ENCODE data around the gene MDH1.
"Not testable (repeated sequence)": the region's sequence is repeated elsewhere in the genome, so short reads cannot be mapped to it uniquely, and the experiment has no call there.

The MDH1 gene

DNA sequence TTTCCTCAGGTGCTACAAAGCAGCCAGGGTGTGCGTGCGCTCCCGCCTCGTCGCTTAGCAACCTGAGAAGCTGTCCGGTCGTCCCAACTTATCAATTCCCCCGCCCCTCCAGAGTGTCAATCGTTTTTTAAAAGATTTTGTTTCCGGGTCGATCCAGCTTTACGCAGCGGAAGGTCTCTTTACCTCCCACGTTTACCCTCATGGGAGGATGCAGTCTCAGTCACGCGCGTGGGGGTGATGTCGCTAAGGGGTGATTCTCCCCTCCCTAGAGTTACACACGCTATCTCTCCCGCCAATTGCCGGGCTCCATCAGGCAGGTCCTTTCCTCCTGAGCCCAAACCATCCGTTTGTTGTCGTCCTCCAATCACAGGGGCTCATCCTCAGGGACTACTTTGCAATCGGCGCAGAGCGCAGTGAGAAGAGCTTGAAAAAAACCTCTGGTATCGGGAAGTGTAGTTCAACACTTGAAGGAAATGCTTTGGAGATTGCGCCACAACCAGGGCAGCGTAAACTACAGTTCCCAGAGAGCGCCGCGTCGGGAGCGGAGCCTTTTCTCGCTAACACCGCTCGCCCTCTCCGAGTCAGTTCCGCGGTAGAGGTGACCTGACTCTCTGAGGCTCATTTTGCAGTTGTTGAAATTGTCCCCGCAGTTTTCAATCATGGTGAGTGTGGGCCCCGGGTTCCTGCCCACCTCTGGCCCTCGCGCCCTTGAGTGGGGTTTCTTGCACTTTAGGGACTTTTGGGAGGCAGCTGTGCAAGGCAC lies at the start of gene MDH1, which contains the start of gene WDPCP:
MDH1 (plus strand) TSS at position 579 of the 763 bp plus-strand sequence; CDS start at position 660, 81 bp downstream.
WDPCP (minus strand) TSS at position 93 of the 763 bp plus-strand sequence. CDS start 206 bp downstream, outside the sequence.
- DNase-seq (ENCODE audit: low spot score), result peak; percentile 87

DNA sequence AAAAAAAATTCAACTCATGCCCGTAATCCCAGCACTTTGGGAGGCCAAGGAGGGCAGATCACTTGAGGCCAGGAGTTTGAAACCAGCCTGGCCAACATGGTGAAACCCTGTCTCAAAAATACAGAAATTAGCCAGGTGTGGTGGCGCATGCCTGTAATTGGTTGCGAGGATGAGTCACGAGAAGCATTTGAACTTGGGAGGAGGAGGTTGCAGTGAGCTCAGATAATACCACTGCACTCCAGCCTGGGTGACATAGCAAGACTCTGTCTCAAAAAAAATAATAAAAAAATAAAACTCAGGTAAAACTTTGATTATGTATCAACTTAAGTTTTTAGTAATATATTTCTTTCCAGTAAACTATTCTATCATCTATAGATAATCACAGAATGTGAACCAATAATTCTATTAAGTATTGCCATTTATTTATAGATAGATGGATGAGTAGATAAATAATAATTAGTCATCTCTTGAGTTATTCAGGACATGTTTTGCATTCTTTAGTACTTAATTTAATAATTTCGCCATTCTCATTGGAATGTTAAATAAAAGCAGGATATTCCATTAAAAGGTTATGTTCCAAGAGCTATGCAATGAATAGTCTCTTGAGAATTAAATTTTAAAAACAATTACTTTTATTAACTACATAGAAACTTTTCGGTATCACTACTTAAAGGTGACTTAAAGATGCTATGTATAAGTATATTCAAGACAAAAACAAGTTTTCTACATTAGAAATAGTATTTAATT lies 49.2 kb upstream of the MDH1 start:
- DNase-seq (ENCODE audit: low spot score), result no peak

DNA sequence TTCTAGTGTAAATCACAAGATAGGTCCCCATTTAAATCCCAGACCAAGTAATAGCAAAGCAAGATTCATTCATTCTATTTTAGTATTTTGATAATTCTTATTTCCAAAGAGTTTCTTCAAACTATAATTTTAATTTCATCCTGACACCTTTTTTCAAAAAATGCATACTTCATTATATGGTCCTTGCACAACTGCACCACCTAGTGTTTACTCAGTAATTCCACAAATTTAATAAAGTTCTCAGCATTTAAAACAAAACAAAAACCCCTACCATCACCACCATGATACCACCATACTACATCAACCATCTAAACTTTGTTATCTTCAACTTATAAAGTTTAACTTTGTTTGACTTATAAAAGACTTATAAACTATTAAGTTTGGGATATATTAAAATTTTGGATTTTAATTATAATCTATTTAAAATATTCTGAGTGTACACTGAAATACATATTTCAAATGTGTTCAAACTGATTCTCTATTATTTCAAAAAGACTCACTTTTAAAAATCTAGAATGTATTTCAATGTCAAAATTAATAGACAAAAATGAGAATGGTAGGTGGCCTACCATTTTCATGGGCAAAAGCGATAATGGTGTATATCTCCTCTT lies 44.6 kb upstream of the MDH1 start:
- peak; percentile 5 for DNase-seq (ENCODE audit: low spot score)

DNA sequence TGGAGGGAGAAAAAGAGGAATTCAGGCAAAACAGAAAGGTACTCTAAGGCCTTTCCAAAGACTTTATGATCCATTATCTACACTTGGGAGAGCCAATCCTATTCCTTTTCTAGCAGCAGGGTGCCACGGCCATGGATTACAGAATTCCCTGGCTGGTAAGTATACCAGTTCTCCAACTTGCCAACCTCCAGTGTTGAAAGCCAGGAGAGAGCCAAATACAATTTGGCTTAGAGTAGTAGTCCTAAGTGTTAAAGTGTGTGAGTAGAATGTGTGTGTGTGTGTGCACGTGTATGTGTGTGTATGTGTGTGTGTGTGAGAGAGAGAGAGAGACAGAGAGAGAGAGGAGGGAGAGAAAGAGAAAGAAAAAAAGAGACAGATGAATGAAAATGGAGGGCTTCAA lies 43.7 kb upstream of the MDH1 start:
- DNase-seq (ENCODE audit: low spot score), result no peak

DNA sequence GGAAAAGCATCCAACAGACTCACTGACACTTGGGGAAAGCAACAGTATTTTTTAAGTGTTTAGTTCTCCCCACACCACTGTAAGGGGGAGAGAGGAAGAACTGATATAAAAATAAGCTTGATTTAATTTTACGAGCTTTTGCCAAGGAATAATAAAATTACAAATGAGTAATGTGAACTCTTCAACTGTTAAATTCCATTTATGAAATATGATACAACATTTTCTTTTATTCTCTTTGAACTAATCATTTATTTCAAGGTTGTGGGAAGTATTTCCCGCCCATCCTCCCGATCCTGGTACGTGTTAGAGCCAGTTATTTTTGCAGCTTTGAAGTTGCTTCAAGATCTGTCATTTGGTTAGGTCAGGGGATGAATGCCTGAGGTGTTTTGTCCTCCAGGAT lies 35.7 kb upstream of the MDH1 start:
- DNase-seq (ENCODE audit: low spot score), result no peak

DNA sequence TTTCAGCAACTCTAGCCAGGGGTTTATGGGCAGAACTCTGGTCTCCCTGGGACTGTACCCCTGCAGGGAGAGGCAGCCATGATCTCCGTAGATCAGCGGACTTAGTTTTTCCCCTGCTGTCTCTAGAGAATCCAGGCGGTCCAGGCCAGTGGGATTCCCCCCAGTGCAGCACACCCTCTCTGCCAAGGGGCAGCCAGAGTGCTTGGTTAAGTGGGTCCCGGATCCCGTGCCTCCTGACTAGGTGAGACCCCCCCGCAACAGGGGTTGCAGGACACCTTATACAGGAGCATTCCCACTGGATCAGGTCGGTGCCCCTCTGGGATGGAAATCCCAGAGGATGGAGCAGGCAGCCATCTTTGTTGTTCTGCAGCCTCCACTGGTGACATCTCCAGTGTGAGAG lies 33.5 kb upstream of the MDH1 start:
- no peak for DNase-seq (ENCODE audit: low spot score)

DNA sequence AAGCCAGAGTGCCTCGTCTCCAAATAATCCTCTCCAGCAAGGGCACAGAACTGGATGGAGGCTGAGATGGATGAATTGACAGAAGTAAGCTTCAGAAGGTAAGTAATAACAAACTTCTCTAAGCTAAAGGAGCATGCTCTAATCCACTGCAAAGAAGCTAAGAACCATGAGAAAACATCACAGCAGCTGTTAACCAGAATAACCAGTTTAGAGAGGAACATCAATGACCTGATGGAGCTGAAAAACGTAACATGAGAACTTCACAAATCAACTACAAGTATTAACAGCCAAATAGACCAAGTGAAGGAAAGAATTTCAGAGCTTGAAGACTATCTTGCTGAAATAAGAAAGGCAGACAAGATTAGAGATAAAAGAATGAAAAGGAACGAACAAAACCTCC lies 32.8 kb upstream of the MDH1 start:
- DNase-seq (ENCODE audit: low spot score), result no peak

DNA sequence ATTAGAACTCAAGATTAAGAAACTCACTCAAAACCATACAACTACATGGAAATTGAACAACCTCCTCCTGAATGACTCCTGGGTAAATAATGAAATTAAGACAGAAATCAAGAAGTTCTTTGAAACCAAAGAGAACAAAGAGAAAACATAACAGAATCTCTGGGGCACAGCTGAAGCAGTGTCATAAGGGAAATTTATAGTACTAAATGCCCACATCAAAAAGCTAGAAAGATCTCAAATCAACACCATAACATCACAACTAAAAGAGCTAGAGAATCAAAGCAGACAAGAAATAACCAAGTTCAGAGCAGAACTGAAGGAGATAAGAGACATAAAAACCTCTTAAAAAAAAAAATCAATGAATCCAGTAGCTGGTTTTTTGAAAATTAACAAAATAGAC lies 30.9 kb upstream of the MDH1 start:
- DNase-seq (ENCODE audit: low spot score), result not testable (repeated sequence)

DNA sequence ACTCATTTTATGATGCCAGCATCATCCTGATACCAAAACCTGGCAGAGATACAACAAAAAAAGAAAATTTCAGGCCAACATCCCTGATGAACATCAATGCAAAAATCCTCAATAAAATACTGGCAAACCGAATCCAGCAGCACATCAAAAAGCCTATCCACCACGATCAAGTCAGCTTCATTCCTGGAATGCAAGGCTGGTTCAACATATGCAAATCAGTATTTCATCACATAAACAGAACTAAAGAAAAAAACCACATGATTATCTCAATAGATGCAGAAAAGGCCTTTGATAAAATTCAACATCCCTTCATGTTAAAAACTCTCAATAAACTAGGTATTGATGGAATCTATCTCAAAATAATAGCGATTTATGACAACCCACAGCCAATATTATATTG lies 29.8 kb upstream of the MDH1 start:
- not testable (repeated sequence) for DNase-seq (ENCODE audit: low spot score)

DNA sequence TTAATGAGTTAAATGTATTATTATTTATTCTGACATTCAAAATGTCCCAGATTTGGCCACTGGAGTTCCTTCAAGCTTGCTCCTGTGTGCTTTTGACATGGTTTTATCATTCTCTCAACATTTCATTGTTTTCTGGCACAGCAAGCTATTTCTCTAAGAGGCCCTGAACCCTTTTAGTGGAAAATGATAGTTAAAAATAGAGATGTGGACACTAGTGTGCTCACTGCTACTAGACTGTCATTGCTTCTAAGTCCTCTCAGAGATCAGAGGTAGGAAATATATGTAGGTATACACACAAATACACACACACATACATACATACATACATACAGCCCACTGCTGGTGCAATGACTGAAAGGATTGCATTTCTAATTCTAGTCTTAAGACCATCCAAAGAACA lies 26.0 kb upstream of the MDH1 start:
- no peak for DNase-seq (ENCODE audit: low spot score)

DNA sequence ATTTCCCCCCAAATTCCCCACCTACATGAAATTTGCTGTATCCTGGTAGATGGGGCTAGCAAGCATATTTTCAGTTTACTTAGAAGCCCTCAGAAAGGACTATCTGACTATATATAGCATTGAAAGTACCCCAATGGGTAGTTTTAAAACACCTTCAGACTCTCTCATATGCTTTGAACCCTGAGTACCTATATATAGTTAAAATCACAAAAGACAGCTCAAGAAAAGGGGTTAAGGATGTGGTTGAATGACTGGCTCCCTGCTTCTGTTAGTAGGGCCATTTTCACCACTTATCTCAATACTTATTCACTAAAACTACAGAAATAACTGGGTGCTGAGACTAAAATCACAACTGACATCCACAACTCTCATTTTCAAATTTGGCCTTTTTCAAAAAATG lies 19.0 kb upstream of the MDH1 start:
- no peak for DNase-seq (ENCODE audit: low spot score)

DNA sequence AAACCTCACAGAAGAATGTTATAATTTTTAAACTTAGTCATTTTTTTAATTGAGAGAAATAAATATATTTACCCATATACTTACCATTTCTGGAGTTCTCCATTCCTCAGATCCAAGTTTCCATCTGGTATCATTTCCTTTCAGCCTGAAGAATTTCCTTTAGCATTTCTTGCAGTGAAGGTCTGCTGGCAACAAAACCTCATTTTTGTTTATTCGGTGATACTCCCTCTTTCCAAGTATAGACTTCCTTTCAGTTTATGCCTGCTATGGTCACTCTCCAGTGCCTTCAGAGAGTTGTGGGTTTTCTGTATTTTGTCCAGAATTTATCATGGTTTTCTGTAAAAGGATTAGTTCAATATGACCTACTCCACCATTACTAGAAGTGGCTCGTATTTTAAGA lies 17.5 kb upstream of the MDH1 start:
- no peak for DNase-seq (ENCODE audit: low spot score)

DNA sequence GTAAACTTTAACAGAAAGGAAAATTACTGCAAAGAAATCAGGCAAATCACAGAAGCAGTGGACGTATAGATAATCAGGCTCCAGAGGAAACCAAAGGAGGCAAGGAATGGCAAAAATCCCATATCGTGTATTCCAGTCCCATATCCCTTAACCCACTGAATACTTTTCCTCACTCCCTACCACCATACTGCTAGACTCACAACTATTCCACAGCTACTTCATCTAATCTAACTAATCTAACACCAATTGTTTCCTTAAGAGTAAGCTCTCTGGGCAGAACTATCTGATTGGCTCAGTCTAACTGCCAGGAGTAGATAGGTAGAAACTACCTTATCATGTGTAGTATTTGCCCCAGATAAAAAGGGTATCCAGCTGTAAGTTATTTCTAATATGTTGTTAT lies 16.8 kb upstream of the MDH1 start:
- DNase-seq (ENCODE audit: low spot score), result no peak

DNA sequence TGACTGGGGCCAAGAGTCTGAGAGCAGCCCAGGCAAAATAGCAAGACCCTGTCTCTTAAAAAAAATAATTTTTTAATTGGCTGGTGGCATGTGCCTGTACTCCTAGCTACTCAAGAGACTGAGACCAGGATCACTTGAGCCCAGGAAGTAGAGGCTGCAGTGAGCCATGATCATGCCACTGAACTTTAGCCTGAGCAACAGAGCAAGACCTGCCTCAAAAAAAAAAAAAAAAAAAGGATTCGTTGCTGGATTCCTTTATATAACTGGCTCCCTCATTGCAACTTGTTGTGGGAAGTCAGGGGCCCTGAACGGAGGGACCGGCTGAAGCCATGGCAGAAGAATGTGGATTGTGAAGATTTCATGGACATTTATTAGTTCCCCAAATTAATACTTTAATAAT lies 15.7 kb upstream of the MDH1 start:
- DNase-seq (ENCODE audit: low spot score), result not testable (repeated sequence)

DNA sequence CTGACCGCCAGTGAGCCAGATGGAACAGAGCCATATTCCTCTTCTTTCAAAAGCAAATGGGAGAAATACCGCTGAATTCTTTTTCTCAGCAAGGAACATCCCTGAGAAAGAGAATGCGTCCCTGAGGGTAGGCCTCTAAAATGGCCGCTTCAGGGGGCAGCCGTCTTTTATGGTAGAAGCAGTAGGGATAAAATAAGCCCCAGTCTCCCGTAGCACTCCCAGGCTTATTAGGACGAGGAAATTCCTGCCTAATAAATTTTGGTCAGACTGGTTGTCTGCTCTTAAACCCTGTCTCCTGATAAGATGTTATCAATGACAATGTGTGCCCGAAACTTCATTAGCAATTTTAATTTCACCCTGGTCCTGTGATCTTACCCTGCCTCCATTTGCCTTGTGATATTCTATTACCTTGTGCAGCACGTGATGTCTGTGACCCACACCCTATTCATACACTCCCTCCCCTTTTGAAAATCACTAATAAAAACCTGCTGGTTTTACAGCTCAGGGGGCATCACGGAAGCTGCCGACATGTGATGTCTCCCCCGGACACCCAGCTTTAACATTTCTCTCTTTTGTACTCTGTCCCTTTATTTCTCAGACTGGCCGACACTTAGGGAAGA lies 14.9 kb upstream of the MDH1 start:
- not testable (repeated sequence) for DNase-seq (ENCODE audit: low spot score)

DNA sequence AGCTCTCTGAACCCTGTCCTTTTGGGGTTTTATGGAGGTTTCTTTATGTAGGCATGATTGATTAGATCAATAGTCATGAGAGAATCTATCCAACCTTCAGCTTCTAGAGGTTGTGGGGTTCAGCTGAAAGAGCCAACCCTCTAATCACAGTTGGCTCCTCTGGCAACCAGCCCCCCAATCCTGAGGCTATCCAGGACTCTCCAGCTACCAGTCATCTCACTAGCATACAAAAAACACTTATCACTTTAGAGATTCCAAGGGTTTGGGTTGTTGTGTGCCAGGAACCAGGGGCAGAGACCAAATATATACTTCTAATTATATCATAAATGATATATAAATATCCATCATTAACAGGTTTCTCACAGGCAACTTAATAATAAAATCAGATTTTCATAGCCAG lies 12.2 kb upstream of the MDH1 start:
- DNase-seq (ENCODE audit: low spot score), result no peak

DNA sequence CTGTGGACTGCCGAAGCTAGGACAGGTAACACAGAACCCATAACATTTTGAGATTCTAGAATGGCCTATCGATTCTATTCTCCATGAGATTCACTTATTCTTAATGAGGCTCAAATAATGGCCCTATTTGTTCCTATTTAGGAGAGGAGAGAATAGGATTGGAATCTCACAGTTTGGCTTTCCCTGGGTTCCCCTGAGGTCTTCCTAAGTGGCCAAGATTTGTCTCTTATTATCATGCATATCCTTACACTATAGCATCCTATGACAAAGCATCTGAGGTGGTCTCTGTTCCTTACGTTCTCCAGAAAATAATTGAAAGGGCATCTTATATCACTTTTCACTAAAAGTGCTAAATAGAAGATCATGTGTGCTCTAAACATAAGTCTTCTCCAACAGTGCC lies 10.0 kb upstream of the MDH1 start:
- no peak for DNase-seq (ENCODE audit: low spot score)

DNA sequence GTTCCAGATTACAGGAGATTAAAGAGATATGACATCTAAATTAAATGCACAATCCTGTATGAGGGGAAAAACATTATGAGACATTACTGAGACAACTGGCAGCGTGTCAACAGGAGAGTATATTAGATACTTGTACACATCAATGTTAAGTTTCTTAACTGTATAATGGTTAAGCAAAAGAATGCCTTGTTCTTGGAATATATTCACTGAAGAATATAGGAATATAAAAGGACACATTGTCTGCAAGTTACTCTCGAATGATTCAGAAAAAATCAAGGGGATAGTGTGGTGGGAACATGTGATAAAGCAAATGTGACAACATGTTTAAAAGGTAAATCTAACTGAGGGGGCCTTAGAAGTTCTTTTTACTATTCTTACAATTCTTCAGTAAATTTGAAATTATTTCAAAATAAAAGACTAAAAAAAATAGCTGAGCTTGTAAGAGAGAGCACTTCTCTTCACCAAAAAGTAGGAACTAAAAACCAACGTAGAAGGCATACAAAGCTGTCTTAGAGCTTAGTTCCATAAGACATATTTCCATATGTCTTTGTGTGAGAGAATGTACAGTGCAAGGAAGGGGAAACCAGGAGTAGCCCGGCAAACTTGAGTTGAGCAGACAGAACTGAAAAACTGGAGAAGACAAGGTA lies 8.0 kb upstream of the MDH1 start:
- no peak for DNase-seq (ENCODE audit: low spot score)

DNA sequence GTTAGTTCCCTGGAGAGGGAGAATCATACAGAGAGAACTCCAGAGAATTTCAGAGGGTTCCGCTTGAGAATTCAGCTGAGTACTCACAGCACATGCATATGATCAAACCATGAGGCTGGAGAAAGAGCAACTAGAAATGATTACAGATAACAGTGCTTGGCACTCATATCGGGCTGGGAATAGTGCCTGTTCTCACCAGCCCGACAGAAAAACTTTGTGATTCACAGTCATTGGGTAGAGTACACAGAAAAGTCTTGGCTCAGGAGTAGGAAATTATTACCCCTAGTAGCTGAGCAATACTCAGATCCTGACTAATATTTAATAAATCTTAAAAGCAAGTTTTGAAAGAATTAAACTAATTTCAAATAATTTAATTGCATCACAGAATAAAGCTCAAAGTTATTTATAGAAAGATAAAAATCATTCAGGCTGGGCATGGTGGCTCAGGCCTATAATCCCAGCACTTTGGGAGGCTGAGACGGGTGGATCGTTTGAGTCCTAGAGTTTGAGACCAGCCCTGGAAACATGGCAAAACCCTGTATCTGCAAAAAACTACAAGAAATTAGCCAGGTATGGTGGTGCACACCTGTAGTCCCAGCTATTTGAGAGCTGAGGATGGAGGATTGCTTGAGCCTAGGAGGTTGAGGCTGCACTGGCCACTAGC lies 7.3 kb upstream of the MDH1 start:
- DNase-seq (ENCODE audit: low spot score), result peak; percentile 12

DNA sequence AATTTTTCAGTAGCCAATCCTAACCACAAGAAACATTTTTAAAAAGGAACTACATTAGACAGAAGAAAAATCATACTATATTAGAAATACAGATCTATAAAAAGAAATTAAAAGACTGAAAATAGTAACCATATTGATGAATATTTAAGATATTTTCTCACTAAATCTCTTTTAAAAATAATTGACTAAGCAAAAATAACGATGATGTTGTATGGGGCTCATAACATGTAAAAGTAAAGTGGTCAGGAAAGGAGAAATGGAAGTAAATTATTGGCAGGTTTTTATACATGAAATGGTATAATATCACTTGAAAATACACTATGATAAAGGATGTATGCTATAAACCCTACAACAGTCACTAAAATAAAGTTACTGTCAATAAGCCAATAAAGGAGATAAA lies 5.9 kb upstream of the MDH1 start:
- DNase-seq (ENCODE audit: low spot score), result no peak

DNA sequence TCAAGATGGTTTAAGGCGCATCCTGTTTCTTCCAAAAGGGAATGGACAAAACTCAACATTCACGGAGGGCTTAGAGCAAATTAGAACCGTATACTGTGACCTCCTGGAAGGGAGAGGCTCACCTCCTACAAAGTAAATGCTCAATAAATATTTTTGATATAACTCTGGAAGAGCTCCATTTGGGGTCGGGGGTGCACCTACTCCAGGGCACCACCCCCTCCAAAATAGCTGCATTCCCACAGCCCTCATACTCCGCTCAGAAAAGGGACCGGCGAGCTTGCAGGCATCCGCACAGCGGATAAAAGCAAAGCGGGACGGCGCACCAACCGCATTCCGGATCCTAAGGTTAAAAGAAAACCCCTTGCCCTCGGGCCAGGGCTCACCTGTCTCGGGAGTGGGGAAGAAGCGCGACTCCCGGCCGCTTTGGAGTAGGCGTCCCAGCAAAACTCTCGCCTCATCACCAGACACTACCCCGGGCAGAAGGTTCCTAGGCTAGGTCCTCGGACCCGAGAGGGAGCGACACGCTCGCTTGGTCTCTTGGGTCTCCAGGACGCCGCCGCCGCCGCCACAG lies 864 bp upstream of the MDH1 start:
- no peak for DNase-seq (ENCODE audit: low spot score)
